Activated CD4-positive, alpha-beta T cell treated with anti-CD3 and anti-CD28 coated beads, Interleukin-2, amount 10 ng/mL, durations not matched to agents 7 days and 5 days (primary cell): ENCODE results near the gene SLC30A1. TPM values are rescaled to one million over a fixed set of nuclear protein-coding genes. Genes with fewer than 3 reads are reported as not detected.
"Not testable (repeated sequence)": the region's sequence is repeated elsewhere in the genome, so short reads cannot be mapped to it uniquely, and the experiment has no call there.

Source experiments
- CTCF ChIA-PET: fragments of 350-600 bp; sonication (Branson Sonifier 250); formaldehyde crosslinking; loops from one replicate; lab custom pipeline; 2021; ENCODE audit warnings: antibody characterized with exemption; lab: Charles Lee
- POLR2A ChIA-PET: fragments of 350-600 bp; sonication (Branson Sonifier 250); formaldehyde crosslinking; loops from one replicate; lab custom pipeline; 2021; ENCODE audit warnings: antibody characterized with exemption; lab: Charles Lee
- DNase-seq: peaks from one replicate; pipeline ENCODE4 v3.0.0-alpha.2; 2020
- H3K27ac Mint-ChIP-seq: one replicate; pipeline ENCODE4 v1.8.0; 2021; ENCODE audit warnings: mild to moderate bottlenecking, moderate library complexity, mixed read lengths
- H3K27me3 Mint-ChIP-seq: one replicate; pipeline ENCODE4 v1.8.0; 2021; ENCODE audit warnings: mixed read lengths
- H3K36me3 Mint-ChIP-seq: one replicate; pipeline ENCODE4 v1.8.0; 2021; ENCODE audit warnings: low read depth, mixed read lengths
- H3K4me1 Mint-ChIP-seq: one replicate; pipeline ENCODE4 v1.8.0; 2021; ENCODE audit warnings: mixed read lengths
- H3K4me3 Mint-ChIP-seq: one replicate; pipeline ENCODE4 v1.8.0; 2021; ENCODE audit warnings: mild to moderate bottlenecking, moderate library complexity, mixed read lengths
- H3K9me3 Mint-ChIP-seq: one replicate; pipeline ENCODE4 v1.8.0; 2021; ENCODE audit warnings: mixed read lengths
- total RNA-seq, 2 experiments: library from RNA; stranded (reverse); gene quantifications; one replicate each; pipeline ENCODE4 v1.2.3, GENCODE V29; 2021

SLC30A1 gene
- total RNA-seq, 2 experiments from 2014 or later = 9.3 to 9.6 TPM

DNA sequence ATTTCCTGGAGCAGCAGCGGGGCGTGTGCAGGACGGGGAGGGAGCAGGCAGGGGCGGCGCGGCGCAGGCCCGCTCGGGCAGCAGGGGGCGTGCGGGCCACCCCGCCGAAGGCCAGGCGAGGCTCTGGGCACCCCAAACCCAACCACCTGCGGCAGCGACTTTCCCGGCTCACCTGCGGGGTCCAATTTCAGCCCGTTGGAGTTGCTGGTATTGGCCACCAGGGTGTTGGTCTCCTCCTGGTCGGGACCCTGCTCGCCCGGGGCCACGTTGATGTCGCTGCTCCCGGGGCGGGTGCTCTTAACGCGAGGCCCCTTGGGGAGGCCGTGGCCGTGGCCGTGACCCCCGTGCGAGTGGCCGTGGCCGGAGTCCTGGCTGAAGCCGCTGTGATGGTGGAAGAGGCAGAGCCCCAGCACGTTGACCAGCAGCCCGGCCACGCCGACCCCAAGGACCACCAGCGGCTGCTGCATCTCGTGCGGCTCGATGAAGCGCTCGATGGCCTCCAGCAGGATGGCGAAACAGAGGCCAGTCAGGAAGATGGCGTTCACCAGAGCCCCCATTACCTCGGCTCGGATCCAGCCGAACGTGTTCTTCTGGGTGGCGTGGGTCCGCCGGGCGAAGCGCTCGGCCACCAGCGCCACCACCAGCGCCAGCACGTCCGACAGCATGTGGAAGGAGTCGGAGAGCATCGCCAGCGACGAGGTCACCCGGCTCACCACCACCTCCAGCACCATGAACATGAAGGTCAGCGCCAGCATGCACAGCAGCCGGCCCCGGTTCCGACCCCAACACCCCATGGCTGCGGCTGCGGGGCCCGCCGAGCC, 932 bp downstream of the SLC30A1 start:
- peaks cover 52% of the 10 kb centered on the region for H3K4me1 Mint-ChIP-seq
- ChIA-PET POLR2A (no interaction called here), CTCF (interaction anchor here (0.5 to 2.5 kb wide), 8 partner anchors 11 to 1064 kb away, joined by 3 to 12 read pairs (median 5); no protein-coding TSS in a partner anchor)
- peak; percentile 73 for DNase-seq
- H3K36me3 Mint-ChIP-seq = peaks cover 23% of the 10 kb centered on the region
- H3K27ac Mint-ChIP-seq = peak overlapping the region; percentile 85
- H3K9me3 Mint-ChIP-seq = no peaks in the 10 kb centered on the region
- no peaks in the 10 kb centered on the region for H3K27me3 Mint-ChIP-seq
- H3K4me3 Mint-ChIP-seq = peak overlapping the region; percentile 93

DNA sequence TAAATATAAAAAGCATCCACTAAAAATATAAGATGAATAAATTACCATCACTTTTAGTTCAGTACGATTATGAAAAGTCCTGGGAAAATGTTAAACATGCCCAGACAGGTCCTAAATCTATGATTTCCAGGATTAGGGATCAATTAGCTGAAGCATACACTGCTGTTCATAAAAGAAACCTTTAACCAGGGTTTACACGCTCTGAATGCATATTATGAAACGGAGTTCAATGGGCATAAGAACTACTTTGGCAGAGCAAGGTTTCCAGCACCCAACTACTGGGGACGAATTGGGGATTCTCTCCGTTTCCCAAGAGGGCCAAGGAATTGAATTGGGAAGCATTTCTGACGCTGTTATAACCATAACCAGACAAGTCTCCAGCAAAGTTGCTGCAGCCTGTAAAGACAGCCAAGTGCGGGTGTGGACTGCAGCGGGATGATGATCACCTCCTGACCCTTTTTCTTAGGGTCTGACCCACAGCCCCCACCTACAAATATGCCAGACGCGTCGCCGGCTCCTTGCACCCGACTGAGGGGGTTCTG, 1.6 kb downstream of the SLC30A1 start:
- no peaks in the 10 kb centered on the region for H3K9me3 Mint-ChIP-seq
- H3K4me1 Mint-ChIP-seq = peaks cover 51% of the 10 kb centered on the region
- ChIA-PET CTCF (interaction anchor here (0.5 kb wide), 1 partner anchor 328 kb away, joined by 6 read pairs; no protein-coding TSS in a partner anchor), POLR2A (no interaction called here)
- H3K4me3 Mint-ChIP-seq = peak overlapping the region; percentile 93
- H3K27me3 Mint-ChIP-seq = no peaks in the 10 kb centered on the region
- no peak for DNase-seq
- peaks cover 23% of the 10 kb centered on the region for H3K36me3 Mint-ChIP-seq
- peak overlapping the region; percentile 85 for H3K27ac Mint-ChIP-seq

- H3K9me3 Mint-ChIP-seq = no peaks in the 10 kb centered on the region
- H3K27ac Mint-ChIP-seq = no peak overlapping the region
- peaks cover 23% of the 10 kb centered on the region for H3K36me3 Mint-ChIP-seq
- POLR2A ChIA-PET = no interaction called here
- CTCF ChIA-PET = no interaction called here
- H3K4me1 Mint-ChIP-seq = peaks cover 47% of the 10 kb centered on the region
- peak overlapping the region; percentile 93 for H3K4me3 Mint-ChIP-seq
- no peak for DNase-seq
- no peaks in the 10 kb centered on the region for H3K27me3 Mint-ChIP-seq
Observed at GRCh38 chr1:211576717-211577116, 2.2 kb downstream of the SLC30A1 start.

- CTCF ChIA-PET = no interaction called here
- Mint-ChIP-seq H3K27me3 (no peaks in the 10 kb centered on the region), H3K4me3 (no peak overlapping the region), H3K4me1 (peaks cover 32% of the 10 kb centered on the region), H3K27ac (no peak overlapping the region), H3K9me3 (no peaks in the 10 kb centered on the region), H3K36me3 (peaks cover 23% of the 10 kb centered on the region)
- DNase-seq = no peak
- POLR2A ChIA-PET = no interaction called here
Observed at GRCh38 chr1:211574705-211575104, 4.3 kb downstream of the SLC30A1 start.

DNA sequence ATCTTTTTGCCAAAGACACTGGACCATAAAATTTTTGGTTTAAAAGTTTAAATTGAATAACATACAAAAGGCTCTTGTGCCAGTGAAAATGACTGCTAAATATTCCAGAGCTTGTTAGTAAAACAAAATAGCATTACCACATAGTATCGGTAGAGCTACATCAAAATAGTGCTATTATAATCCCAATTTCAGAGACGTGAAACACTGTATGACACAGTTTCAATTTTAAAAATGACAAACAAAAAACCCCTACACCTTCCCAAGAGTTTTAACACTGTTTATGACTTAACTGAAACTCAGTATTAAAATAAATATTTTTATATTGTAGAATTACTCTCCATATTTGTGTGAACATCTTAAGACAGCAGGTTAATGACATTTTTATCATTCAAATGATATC, 7.0 kb downstream of the SLC30A1 start:
- no peak overlapping the region for H3K27ac Mint-ChIP-seq
- H3K36me3 Mint-ChIP-seq = peaks cover 23% of the 10 kb centered on the region
- ChIA-PET POLR2A (no interaction called here), CTCF (no interaction called here)
- no peak for DNase-seq
- no peak overlapping the region for H3K4me3 Mint-ChIP-seq
- H3K27me3 Mint-ChIP-seq = no peaks in the 10 kb centered on the region
- peaks cover 29% of the 10 kb centered on the region for H3K4me1 Mint-ChIP-seq
- no peaks in the 10 kb centered on the region for H3K9me3 Mint-ChIP-seq

DNA sequence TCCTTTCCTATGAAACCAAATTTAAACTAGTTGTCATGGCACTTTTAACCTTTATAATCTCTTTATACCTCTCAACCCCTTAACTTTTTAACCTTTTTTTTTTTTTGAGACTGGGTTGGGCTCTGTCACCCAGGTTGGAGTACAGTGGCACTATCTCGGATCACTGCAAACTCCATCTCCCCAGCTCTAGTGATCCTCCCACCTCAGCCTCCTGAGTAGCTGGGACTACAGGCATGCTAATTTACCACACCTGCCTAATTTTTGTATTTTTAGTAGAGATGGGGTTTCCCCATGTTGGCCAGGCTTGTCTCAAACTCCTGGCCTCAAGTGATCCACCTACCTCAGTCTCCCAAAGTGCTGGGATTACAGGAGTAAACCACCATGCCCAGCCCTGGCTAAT, 8.6 kb downstream of the SLC30A1 start:
- H3K9me3 Mint-ChIP-seq, DNase-seq, CTCF ChIA-PET, H3K4me3 Mint-ChIP-seq, POLR2A ChIA-PET, H3K27me3 Mint-ChIP-seq, H3K27ac Mint-ChIP-seq: not testable (repeated sequence)
- H3K36me3 Mint-ChIP-seq = peaks cover 14% of the 10 kb centered on the region
- H3K4me1 Mint-ChIP-seq = peaks cover 26% of the 10 kb centered on the region

GRCh38 chr1:211566431-211567025, 12.4 kb downstream of the SLC30A1 start:
- POLR2A ChIA-PET = no interaction called here
- CTCF ChIA-PET = interaction anchor here (0.5 kb wide), 1 partner anchor 8 kb away, joined by 3 read pairs; no protein-coding TSS in a partner anchor
- peaks cover 13% of the 10 kb centered on the region for H3K4me1 Mint-ChIP-seq
- H3K9me3 Mint-ChIP-seq = no peaks in the 10 kb centered on the region
- no peak overlapping the region for H3K4me3 Mint-ChIP-seq
- H3K36me3 Mint-ChIP-seq = no peaks in the 10 kb centered on the region
- DNase-seq = no peak
- H3K27me3 Mint-ChIP-seq = peaks cover 3% of the 10 kb centered on the region
- H3K27ac Mint-ChIP-seq = no peak overlapping the region

- Mint-ChIP-seq H3K36me3 (no peaks in the 10 kb centered on the region), H3K27me3 (peaks cover 3% of the 10 kb centered on the region), H3K9me3 (no peaks in the 10 kb centered on the region), H3K27ac (no peak overlapping the region), H3K4me3 (no peak overlapping the region), H3K4me1 (peaks cover 11% of the 10 kb centered on the region)
- ChIA-PET CTCF (no interaction called here), POLR2A (no interaction called here)
- DNase-seq = no peak
Observed at GRCh38 chr1:211564084-211564483, 14.9 kb downstream of the SLC30A1 start.

- ChIA-PET POLR2A (no interaction called here), CTCF (interaction anchor here (1.3 to 2.0 kb wide), 3 partner anchors 10 to 53 kb away, joined by 3 to 6 read pairs (median 5); no protein-coding TSS in a partner anchor)
- Mint-ChIP-seq H3K9me3 (no peaks in the 10 kb centered on the region), H3K4me3 (no peak overlapping the region), H3K4me1 (no peaks in the 10 kb centered on the region), H3K27me3 (peaks cover 6% of the 10 kb centered on the region), H3K27ac (no peak overlapping the region), H3K36me3 (no peaks in the 10 kb centered on the region)
- DNase-seq = no peak
Observed at GRCh38 chr1:211559222-211560010, 19.5 kb downstream of the SLC30A1 start.

DNA sequence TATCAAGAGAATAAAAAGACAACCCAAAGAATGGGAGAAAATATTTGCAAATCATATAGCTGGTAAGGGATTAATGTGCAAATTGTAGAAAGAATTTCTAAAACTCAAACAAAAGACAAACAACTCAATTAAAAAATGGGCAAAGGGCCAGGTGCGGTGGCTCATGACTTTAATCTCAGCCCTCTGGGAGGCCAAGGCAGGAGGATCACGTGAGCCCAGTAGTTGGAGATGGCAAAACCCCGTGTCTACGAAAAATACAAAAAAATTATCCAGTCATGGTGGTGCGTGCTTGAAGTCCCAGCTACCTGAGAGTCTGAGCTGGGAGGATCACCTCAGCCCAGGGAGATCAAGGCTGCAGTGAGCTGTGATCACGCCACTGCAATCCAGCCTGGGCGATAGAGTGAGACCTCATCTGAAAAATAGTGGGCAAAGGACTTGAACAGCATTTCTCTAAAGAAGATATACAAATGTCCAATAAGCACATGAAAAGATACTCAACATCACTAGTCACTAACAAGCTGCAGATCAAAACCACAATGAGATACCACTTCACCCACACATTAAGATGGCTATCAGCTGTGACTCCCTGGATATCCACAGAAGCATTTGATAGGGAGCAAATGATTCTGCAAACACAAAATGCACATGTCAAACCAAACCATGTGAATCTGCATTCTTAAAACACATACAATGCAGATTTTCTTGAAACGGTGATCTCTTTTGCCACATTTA, 20.9 kb downstream of the SLC30A1 start:
- ChIA-PET POLR2A (no interaction called here), CTCF (interaction anchor here (0.6 to 2.0 kb wide), 4 partner anchors 9 to 55 kb away, joined by 3 to 6 read pairs (median 4); no protein-coding TSS in a partner anchor)
- Mint-ChIP-seq H3K27ac (peak overlapping the region; percentile 41), H3K4me3 (no peak overlapping the region), H3K36me3 (no peaks in the 10 kb centered on the region), H3K4me1 (no peaks in the 10 kb centered on the region), H3K9me3 (no peaks in the 10 kb centered on the region), H3K27me3 (peaks cover 6% of the 10 kb centered on the region)
- DNase-seq = no peak

GRCh38 chr1:211553549-211553948, 25.4 kb downstream of the SLC30A1 start:
- no peaks in the 10 kb centered on the region for H3K9me3 Mint-ChIP-seq
- H3K27me3 Mint-ChIP-seq = peaks cover 6% of the 10 kb centered on the region
- no peaks in the 10 kb centered on the region for H3K4me1 Mint-ChIP-seq
- ChIA-PET POLR2A (no interaction called here), CTCF (no interaction called here)
- H3K27ac Mint-ChIP-seq = no peak overlapping the region
- DNase-seq = no peak
- no peak overlapping the region for H3K4me3 Mint-ChIP-seq
- H3K36me3 Mint-ChIP-seq = no peaks in the 10 kb centered on the region
